Measurements from ENCODE around the gene LY6G5C. TPM values are rescaled to one million over a fixed set of nuclear protein-coding genes. Genes with fewer than 3 reads are reported as not detected.

The LY6G5C gene
- total RNA-seq, 2 donors from 2014 or later, result 0.93 to 2.0 TPM

DNA sequence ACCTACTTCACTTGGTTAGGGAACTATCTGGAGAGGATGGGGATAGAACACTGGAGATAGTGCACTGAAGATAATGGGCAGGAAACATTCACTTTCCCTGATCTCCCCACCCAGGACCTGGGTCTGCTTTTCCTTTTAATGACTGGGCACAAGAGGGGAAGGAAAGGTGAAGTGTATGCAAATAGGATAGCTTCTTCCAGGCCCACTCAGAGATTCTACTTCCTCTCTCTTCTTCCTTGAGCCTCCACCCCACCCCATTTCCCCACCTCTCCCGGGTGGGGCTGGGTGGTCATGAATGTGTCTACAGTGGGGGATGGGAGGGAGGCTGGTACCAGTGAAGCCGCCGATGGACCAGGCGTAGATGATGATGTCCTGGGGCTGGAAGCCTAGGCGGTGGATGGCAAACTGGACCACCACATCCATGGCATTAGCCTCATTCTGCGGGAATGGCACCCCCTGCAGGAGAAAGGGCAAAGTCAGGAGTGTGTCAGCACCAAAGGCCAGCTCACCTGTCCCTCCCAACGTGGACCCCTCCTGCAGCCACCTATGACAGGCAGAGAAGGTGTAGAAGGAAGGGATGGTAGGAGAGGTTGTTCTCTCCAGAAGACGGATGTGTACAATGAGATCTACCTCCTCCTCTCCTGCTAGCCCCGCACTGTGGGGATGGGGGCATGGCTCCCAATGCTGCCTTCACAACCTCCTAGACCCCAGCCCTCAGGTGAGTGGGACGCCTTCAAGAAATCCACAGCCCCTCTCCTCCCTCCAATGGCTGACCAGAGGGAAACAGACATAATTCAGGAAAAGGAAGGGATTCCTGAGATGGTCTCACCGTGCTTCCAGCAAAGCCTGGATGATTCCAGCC, 8.6 kb upstream of the LY6G5C start:
- Mint-ChIP-seq H3K27me3 (ENCODE audit: insufficient read depth) (no peaks in the 10 kb centered on the region), H3K36me3 (ENCODE audit: low read depth) (peaks cover 68% of the 10 kb centered on the region), H3K4me3 (no peak overlapping the region), H3K27ac (peak overlapping the region; percentile 83), H3K9me3 (no peaks in the 10 kb centered on the region), H3K4me1 (peaks cover 15% of the 10 kb centered on the region)
- WGBS, 2 experiments (ENCODE audit: insufficient coverage in 1 of 2, insufficient read length in 1 of 2), result 80 to 85% methylated on average over 5 to 10 of the region's 11 CpGs
- Histone ChIP-seq H3K36me3 (ENCODE audit: control insufficient read depth, insufficient read depth, low read length) (peaks cover 72% of the 10 kb centered on the region), H3K27ac (ENCODE audit: low read depth, low read length) (no peak overlapping the region), H3K9me3 (ENCODE audit: control insufficient read depth, low read length) (no peaks in the 10 kb centered on the region), H3K4me1 (ENCODE audit: control insufficient read depth, insufficient read depth, low read length) (peaks cover 13% of the 10 kb centered on the region), H3K27me3 (ENCODE audit: control insufficient read depth, insufficient read depth, low read length, poor library complexity, severe bottlenecking) (no peaks in the 10 kb centered on the region), H3K4me3 (ENCODE audit: low read length) (no peak overlapping the region), H3K9ac (ENCODE audit: extremely low read depth, low read length, poor library complexity, severe bottlenecking) (no peak overlapping the region)
- DNase-seq, result peak; percentile 84
- TF ChIP-seq, protein P1, sequence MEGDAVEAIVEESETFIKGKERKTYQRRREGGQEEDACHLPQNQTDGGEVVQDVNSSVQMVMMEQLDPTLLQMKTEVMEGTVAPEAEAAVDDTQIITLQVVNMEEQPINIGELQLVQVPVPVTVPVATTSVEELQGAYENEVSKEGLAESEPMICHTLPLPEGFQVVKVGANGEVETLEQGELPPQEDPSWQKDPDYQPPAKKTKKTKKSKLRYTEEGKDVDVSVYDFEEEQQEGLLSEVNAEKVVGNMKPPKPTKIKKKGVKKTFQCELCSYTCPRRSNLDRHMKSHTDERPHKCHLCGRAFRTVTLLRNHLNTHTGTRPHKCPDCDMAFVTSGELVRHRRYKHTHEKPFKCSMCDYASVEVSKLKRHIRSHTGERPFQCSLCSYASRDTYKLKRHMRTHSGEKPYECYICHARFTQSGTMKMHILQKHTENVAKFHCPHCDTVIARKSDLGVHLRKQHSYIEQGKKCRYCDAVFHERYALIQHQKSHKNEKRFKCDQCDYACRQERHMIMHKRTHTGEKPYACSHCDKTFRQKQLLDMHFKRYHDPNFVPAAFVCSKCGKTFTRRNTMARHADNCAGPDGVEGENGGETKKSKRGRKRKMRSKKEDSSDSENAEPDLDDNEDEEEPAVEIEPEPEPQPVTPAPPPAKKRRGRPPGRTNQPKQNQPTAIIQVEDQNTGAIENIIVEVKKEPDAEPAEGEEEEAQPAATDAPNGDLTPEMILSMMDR (conservative IDR thresholded peaks at IDR 0.05), result peak; percentile 73

DNA sequence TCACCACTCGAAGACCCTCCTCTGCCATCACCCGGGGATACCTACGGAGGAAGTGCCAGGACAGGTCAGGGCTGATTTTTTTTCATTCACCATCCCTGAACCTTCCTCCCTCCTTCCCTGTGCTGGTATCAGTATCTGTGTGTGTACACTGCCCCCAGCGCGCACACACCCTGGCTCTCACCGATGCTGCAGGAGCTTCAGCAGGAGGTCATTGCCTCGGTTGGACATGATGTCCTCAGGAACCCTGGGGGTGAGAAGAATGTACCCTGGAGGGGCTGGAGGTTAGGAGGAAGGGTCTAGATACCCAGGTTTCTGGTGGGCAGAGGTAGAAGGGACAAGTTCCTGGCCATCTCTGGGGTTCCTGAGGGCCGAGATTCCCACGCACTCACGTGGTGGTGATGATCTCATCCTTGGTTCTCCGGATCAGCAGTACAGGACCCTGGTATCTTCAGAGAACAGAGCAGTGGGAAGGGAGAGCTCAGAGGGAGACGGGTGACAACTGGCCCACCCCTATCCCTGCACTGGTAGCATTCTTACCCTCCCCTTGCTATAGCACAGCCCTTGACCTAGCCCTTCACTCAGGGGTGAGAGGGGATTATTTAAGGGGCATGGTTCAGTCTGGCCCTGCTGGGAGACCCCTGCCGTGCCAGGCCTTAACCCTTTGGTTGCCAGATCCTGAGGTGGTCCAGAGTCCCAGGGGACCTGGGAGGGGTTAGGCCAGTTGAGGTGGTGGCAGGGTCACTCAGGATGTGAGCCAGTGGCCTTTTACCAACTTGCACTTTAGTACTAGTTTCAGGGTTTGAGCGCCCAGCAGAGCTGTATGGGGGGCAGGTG, 7.2 kb upstream of the LY6G5C start:
- Histone ChIP-seq H3K36me3 (ENCODE audit: control insufficient read depth, insufficient read depth, low read length) (peaks cover 68% of the 10 kb centered on the region), H3K9ac (ENCODE audit: extremely low read depth, low read length, poor library complexity, severe bottlenecking) (no peak overlapping the region), H3K4me1 (ENCODE audit: control insufficient read depth, insufficient read depth, low read length) (peaks cover 13% of the 10 kb centered on the region), H3K27me3 (ENCODE audit: control insufficient read depth, insufficient read depth, low read length, poor library complexity, severe bottlenecking) (no peaks in the 10 kb centered on the region), H3K4me3 (ENCODE audit: low read length) (no peak overlapping the region), H3K27ac (ENCODE audit: low read depth, low read length) (no peak overlapping the region), H3K9me3 (ENCODE audit: control insufficient read depth, low read length) (no peaks in the 10 kb centered on the region)
- H3K4me3 Mint-ChIP-seq, result no peak overlapping the region
- H3K27me3 Mint-ChIP-seq (ENCODE audit: insufficient read depth), result no peaks in the 10 kb centered on the region
- no peaks in the 10 kb centered on the region for H3K9me3 Mint-ChIP-seq
- H3K27ac Mint-ChIP-seq, result peak overlapping the region; percentile 74
- H3K4me1 Mint-ChIP-seq, result peaks cover 21% of the 10 kb centered on the region
- WGBS, 2 experiments (ENCODE audit: insufficient coverage in 1 of 2, insufficient read length in 1 of 2), result 84 to 95% methylated on average over 6 to 14 of the region's 14 CpGs
- peak; percentile 59 for DNase-seq
- H3K36me3 Mint-ChIP-seq (ENCODE audit: low read depth), result peaks cover 61% of the 10 kb centered on the region
- TF ChIP-seq, protein P1 (conservative IDR thresholded peaks at IDR 0.05), result no peak

DNA sequence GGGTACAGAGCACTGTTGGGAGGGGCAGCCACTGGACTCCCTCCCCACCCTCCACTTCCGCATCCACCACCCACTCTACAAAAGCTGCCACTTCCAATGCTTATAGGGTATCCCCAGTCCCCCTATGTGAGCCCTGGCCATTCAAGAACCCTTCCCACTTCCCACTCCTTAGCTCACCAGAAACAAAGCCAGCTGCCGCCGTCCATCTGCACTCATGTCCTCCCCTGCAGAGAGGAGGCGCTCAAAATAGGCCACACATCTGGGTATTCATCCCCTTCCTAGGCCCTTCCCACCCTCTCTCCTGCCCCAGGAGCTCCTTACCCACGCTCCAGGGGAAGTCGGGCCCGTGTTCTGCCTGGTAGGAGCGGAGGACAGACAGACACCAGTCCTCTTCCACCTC, 6.5 kb upstream of the LY6G5C start:
- no peak overlapping the region for H3K27ac ChIP-seq (ENCODE audit: low read depth, low read length)
- Mint-ChIP-seq H3K4me1 (peaks cover 22% of the 10 kb centered on the region), H3K4me3 (no peak overlapping the region), H3K36me3 (ENCODE audit: low read depth) (peaks cover 55% of the 10 kb centered on the region), H3K27me3 (ENCODE audit: insufficient read depth) (peaks cover 2% of the 10 kb centered on the region), H3K9me3 (no peaks in the 10 kb centered on the region), H3K27ac (no peak overlapping the region)
- TF ChIP-seq, protein P1 (conservative IDR thresholded peaks at IDR 0.05), result no peak
- peaks cover 60% of the 10 kb centered on the region for H3K36me3 ChIP-seq (ENCODE audit: control insufficient read depth, insufficient read depth, low read length)
- peaks cover 13% of the 10 kb centered on the region for H3K4me1 ChIP-seq (ENCODE audit: control insufficient read depth, insufficient read depth, low read length)
- no peaks in the 10 kb centered on the region for H3K27me3 ChIP-seq (ENCODE audit: control insufficient read depth, insufficient read depth, low read length, poor library complexity, severe bottlenecking)
- 83 to 91% methylated on average over 1 to 8 of the region's 8 CpGs for WGBS, 2 experiments (ENCODE audit: insufficient coverage in 1 of 2, insufficient read length in 1 of 2)
- no peak overlapping the region for H3K4me3 ChIP-seq (ENCODE audit: low read length)
- no peak for DNase-seq
- no peak overlapping the region for H3K9ac ChIP-seq (ENCODE audit: extremely low read depth, low read length, poor library complexity, severe bottlenecking)
- H3K9me3 ChIP-seq (ENCODE audit: control insufficient read depth, low read length), result no peaks in the 10 kb centered on the region

Data from endodermal cell (in vitro differentiated cells).